Skeletal muscle tissue (tissue), 4 donors: ENCODE data around the gene DYRK3. TPM values are rescaled to one million over a fixed set of nuclear protein-coding genes. Genes with fewer than 3 reads are reported as not detected.

Experiments
- H3K27ac ChIP-seq: one replicate; pipeline ENCODE4 v1.7.0; 2013; ENCODE audit warnings: mild to moderate bottlenecking, low read depth, low read length, inconsistent platforms
- H3K27me3 ChIP-seq, 3 donors: one replicate each; pipeline ENCODE4 v1.7.0; 2013; ENCODE audit warnings: low read length in 3 of 3; ENCODE audit not compliant: control insufficient read depth in 3 of 3, insufficient read depth in 3 of 3
- H3K36me3 ChIP-seq, 3 donors: one replicate each; pipeline ENCODE4 v1.7.0; 2013; ENCODE audit warnings: low read length in 3 of 3; ENCODE audit not compliant: control insufficient read depth in 3 of 3, insufficient read depth in 3 of 3
- H3K4me1 ChIP-seq, 3 donors: one replicate each; pipeline ENCODE4 v1.7.0; 2013; ENCODE audit warnings: low read length in 3 of 3, mild to moderate bottlenecking in 3 of 3; ENCODE audit not compliant: control insufficient read depth in 3 of 3, insufficient read depth in 3 of 3
- H3K4me3 ChIP-seq, 3 donors: one replicate each; pipeline ENCODE4 v1.7.0; 2013; ENCODE audit warnings: low read length in 3 of 3
- H3K9ac ChIP-seq, 3 donors: one replicate each; pipeline ENCODE4 v1.7.0; 2013; ENCODE audit warnings: low read length in 3 of 3, mild to moderate bottlenecking in 3 of 3, moderate library complexity in 2 of 3, low read depth in 1 of 3
- H3K9me3 ChIP-seq, 3 donors: one replicate each; pipeline ENCODE4 v1.7.0; 2013; ENCODE audit warnings: low read length in 3 of 3; ENCODE audit not compliant: control insufficient read depth in 3 of 3
- total RNA-seq: library from RNA; depleted of rRNA; stranded (reverse); fragments of >200 nt; gene quantifications from one replicate; pipeline ENCODE4 v1.2.3, GENCODE V29; 2014
- donor health status: Osteomylitis.

Gene DYRK3
- total RNA-seq, 1 donor from 2014 or later: 13.0 TPM

DNA sequence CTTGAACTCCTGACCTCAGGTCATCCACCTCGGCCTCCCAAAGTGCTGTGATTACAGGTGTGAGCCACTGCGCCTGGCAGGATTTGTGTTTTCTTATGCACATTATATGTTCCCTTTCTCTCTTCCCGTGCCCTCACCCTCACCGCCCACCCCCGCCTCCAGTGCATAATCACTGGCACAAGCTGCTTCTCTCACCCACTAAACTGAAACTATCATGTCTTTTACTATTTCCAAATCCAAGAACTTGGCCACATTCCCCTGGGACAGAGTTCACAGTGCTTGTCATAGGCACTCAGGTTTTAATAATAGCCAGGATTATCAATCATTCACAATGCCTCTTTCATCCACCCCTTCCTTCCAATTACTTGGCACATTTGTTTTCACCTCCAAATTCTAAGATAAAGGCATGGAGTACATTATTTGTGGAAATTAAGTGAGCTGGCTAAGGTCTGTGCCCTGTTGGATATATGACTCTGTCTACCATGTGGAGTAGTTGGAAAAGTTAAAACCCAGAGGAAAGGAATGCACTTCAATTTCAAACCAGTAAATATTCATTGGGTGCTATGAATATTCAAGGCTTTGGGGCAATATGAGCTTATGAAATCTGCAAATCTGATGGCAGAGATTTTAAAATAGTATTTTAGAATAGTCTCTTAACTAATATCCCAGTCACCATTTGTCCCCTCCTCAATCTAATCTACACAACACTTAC is 31.8 kb downstream of the DYRK3 start:
- H3K27me3 ChIP-seq: no peaks in the 10 kb centered on the region
- no peak overlapping the region for H3K27ac ChIP-seq
- no peak overlapping the region for H3K4me3 ChIP-seq
- H3K9me3 ChIP-seq: no peaks in the 10 kb centered on the region
- H3K9ac ChIP-seq: no peak overlapping the region
- no peaks in the 10 kb centered on the region for H3K36me3 ChIP-seq
- H3K4me1 ChIP-seq: peaks cover 23 to 27% (median 27%) of the 10 kb centered on the region in 3 donors

DNA sequence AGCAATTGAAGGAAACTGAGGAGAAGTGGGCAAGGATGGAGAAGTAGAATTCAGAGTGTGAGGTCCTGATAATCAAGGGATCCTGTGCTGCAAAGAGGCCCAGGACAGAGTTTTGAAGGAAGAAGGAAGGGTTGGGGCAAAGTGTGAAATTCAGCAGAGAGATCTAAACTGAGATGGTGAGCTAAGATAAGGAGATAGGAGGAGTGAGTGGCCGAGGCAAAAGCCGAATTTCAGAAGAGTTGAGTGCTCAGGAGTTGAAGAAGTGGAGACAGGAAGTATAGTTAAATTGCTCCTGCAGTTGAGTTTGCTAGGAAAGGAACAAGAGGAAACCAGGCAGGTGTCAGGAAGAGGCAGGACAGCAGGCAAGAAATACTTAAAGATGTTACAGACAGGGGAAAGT is 33.0 kb downstream of the DYRK3 start:
- no peaks in the 10 kb centered on the region for H3K9me3 ChIP-seq
- no peaks in the 10 kb centered on the region for H3K27me3 ChIP-seq
- no peak overlapping the region for H3K27ac ChIP-seq
- H3K9ac ChIP-seq: no peak overlapping the region
- no peaks in the 10 kb centered on the region for H3K36me3 ChIP-seq
- H3K4me1 ChIP-seq: peaks cover 18 to 21% (median 21%) of the 10 kb centered on the region in 3 donors
- H3K4me3 ChIP-seq: no peak overlapping the region

DNA sequence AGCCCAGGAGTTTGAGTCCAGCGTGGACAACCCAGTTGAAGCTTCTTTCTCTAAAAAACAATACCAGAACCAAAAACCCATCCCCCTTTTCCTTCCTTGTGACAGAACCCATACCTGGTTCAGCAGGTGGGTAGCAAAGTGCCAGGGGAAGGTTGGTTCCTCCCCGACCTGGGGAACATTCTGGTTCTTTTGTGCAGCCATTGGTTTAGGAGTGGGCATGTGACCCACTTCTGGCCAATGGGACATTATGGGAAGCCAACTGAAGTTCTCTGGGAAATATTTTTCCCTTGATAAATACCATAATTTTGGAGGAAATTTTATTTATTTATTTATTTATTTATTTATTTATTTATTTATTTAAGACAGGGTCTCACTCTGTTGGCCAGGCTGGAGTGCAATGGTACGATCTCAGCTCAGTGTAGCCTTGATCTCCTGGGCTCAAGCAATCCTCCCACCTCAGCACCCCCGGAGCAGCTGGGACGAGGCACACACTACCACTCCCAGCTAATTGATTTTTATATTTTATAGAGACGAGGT is 33.6 kb downstream of the DYRK3 start:
- Histone ChIP-seq H3K27ac (no peak overlapping the region), H3K9ac (no peak overlapping the region), H3K27me3 (no peaks in the 10 kb centered on the region), H3K4me3 (no peak overlapping the region), H3K9me3 (no peaks in the 10 kb centered on the region), H3K4me1 (peaks cover 15 to 16% (median 15%) of the 10 kb centered on the region in 3 donors), H3K36me3 (no peaks in the 10 kb centered on the region)

DNA sequence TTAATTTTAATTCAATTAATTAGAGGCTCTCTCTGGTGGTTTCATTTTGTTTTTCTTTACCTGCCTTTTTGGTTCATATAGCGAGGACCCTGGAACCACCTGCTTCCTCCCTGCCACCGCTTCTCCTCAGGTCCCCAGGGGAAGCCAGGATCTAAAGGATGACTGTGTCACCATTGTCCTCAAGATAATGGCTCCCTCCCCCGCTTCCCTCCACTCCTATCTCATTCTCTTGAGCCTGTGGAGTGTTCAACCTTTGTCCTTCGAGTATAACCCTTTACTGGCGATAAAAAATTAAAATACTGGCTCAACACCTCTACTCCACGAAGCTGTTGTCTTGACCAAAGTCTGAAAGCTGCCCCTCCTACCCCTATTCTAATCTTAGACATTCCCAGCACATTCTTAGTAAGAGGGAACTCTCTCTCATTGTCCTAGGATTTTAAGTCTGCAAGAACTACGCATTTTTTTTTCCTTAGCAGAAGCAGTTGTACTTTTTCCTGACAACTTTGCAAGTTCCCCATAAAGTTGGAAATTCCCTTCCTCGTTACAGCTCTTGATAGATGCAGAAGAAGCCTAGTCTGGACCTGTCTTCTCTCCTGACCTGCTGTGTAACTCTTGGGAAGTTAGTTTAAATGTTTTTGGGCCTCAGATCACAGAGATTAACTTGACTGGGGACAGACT is 36.8 kb downstream of the DYRK3 start:
- H3K9ac ChIP-seq: no peak overlapping the region
- H3K4me3 ChIP-seq: no peak overlapping the region

DNA sequence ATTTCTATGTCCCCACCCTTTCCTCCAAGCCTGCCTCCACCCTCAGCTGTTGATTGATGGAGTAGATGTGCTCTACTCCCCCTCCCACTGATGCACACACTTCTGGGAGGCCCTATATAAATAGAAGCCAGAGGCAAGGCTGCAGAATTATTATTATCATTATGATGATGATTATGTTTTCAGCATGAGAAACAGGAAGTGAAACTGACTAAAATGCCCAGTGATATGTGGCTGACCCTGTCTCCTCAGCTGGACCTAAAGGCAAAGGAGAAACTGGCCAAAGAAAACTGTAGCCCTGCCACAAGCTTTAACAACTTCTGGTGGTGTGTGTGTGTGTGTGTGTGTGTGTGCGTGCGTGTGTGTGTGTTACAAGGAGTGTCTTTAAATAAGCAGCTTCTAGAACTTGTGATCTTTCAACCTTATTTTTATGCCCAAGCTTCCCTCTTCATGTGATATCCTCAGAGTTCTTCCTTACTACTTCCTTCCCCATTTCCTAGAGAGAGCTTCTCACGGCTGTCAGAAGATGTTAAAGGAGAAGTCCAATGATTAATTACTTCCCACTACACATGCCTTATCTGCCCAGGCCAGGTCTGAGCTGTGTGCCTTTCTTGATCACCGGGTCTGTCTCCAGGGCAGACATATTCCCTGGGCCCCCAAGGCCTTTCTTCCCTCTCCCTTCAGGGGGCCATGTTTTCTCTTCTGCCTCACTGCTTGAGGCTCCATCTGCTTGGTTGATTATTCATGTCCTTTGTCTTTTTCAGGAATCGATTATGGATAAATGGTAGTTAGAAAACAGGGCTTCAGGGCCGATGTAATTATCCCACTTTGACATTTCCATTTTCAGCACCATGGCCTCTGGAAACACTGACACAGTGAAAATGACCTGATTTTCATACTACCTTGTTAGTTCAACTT is 37.8 kb downstream of the DYRK3 start:
- no peak overlapping the region for H3K4me3 ChIP-seq
- H3K9me3 ChIP-seq: no peaks in the 10 kb centered on the region
- no peak overlapping the region for H3K27ac ChIP-seq
- no peaks in the 10 kb centered on the region for H3K27me3 ChIP-seq
- no peak overlapping the region for H3K9ac ChIP-seq
- H3K4me1 ChIP-seq: peaks cover 14 to 21% (median 15%) of the 10 kb centered on the region in 3 donors
- no peaks in the 10 kb centered on the region for H3K36me3 ChIP-seq

More for the DNA sequence above, 36.8 kb downstream of the DYRK3 start:
- Histone ChIP-seq H3K9me3 (no peaks in the 10 kb centered on the region), H3K27ac (no peak overlapping the region), H3K27me3 (no peaks in the 10 kb centered on the region), H3K4me1 (peaks cover 13 to 20% (median 14%) of the 10 kb centered on the region in 3 donors), H3K36me3 (no peaks in the 10 kb centered on the region)

DNA sequence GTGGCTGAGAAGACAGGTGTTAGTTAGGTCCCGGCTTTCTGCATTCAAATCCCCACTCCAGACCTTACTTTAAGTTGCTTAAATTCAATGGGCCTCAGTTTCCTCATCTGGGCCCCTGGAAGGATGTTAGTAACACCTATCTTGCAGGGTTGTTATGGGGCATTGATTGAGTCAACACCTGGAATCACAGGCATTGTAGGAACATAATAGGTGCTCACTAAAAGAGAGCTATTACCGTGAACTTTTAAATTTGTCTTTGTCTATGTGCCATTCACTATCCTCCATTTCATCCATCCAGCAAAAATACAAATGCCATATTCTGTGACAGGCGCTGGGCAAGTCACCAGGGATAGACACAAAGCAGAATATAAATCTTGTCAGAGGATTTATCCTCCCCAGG is 38.9 kb downstream of the DYRK3 start:
- Histone ChIP-seq H3K4me3 (no peak overlapping the region), H3K4me1 (peaks cover 14 to 21% (median 15%) of the 10 kb centered on the region in 3 donors), H3K9ac (no peak overlapping the region), H3K27ac (peak overlapping the region; percentile 45), H3K36me3 (no peaks in the 10 kb centered on the region), H3K9me3 (no peaks in the 10 kb centered on the region), H3K27me3 (no peaks in the 10 kb centered on the region)

DNA sequence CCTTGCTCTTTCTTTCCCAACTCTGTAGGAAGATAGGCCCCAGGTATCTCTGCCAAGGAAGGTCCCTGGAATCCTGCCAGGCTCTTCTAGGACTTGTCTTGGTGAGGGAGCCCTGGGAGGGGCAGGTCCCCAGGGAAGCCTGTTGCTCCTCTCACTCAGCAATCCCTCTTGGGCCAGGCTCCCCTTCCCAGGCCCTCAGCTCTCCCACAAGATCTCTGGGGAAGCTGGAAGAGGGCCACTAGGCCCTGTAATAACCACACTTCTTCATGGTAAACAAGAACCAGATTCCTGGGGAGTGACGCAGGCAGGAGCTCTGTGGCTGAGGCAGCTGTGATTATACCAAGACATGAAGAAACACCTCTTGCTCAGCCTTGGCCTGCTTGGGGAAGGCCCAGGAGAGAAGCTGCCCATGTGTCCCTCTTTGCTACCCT is 39.4 kb downstream of the DYRK3 start:
- no peaks in the 10 kb centered on the region for H3K27me3 ChIP-seq
- H3K36me3 ChIP-seq: no peaks in the 10 kb centered on the region
- H3K4me3 ChIP-seq: no peak overlapping the region
- H3K9me3 ChIP-seq: no peaks in the 10 kb centered on the region
- peaks cover 14 to 21% (median 15%) of the 10 kb centered on the region in 3 donors for H3K4me1 ChIP-seq
- H3K27ac ChIP-seq: peak overlapping the region; percentile 45
- no peak overlapping the region for H3K9ac ChIP-seq

DNA sequence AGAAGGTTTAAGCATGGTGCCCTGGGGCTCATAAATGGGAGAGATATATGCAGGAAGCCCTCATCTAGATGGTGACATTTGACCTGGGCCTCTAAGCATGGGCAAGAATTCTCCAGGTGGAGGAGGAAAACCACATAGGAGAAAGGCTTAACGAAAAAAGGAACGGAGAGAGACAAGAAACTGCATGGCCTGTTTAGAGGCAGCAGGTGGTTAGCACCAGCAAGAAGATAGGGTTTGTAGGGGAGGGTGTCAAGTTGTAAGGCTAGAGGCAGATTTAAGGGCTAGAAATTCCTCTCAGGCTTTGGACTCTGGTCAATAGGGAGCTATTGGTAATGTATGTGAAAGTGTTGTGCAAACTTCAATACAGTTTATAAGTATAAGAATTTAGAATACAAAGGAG is 41.2 kb downstream of the DYRK3 start:
- Histone ChIP-seq H3K36me3 (no peaks in the 10 kb centered on the region), H3K9me3 (no peaks in the 10 kb centered on the region), H3K4me1 (peaks cover 14 to 21% (median 15%) of the 10 kb centered on the region in 3 donors), H3K27ac (no peak overlapping the region), H3K27me3 (no peaks in the 10 kb centered on the region), H3K9ac (no peak overlapping the region), H3K4me3 (no peak overlapping the region)

DNA sequence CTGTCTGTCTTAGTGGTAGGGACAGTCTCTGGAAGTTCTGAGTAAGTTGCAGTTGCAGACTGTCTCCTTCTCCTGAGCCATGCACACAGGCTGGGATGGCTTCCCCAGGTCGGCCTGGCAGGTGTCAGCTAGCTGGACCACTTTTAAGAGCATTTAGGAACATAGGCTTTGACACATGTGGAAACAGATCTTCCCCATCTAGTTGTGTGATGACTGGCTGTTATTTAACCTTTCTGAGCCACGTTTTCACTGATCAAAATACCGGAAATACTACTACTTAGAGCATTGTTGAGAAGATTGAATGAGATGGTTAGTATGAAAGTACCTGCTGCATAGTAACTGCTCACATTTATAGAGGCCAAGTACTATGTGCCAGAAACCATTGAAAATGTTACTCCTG is 43.2 kb downstream of the DYRK3 start:
- H3K4me3 ChIP-seq: no peak overlapping the region
- H3K4me1 ChIP-seq: peaks cover 8 to 18% (median 12%) of the 10 kb centered on the region in 3 donors
- no peaks in the 10 kb centered on the region for H3K36me3 ChIP-seq
- H3K27ac ChIP-seq: no peak overlapping the region
- no peaks in the 10 kb centered on the region for H3K27me3 ChIP-seq
- H3K9ac ChIP-seq: no peak overlapping the region
- no peaks in the 10 kb centered on the region for H3K9me3 ChIP-seq
